ENCODE results near the gene TMIE.

DNA sequence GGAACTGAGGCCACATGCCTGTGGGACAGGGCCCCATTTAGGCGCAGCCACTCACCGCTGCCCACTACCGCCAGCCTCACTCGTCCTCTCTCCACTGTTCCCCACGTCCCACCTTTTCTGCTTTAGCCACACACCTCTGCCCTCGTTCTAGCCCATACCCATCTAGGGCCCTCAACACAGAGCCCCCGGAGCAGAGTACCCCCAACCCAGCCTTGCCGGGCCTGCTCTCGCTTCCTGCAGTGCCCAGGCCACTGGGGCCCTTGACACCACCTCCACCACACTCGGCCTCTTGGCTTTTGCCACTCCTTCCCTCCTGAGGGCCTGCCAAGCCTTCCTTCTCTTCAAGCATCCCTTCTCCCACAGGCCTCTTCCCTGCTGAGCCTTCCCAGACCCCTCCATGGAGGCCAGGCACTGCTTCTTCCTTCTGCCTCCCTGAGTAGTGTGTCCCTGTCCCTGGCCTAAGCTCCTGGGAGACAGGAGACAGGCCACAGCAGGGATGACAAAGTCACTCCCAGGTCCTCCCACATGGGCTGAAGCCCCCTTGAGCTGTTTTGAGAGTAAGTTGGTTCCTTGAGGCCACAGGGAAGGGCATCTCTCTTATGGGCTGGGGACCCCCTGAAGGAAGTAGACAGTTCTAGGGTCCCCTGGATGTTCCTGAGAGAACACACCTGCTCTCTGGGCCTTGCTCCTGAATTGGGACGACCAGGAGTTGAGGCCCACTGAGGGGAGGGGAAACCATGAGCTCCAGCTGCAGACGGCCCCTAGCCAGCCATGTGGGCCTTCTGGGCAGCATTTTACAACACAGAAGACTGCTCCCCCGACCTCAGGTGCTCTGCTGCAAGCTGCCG, 12.1 kb downstream of the TMIE start:
- TF ChIP-seq, protein P1, sequence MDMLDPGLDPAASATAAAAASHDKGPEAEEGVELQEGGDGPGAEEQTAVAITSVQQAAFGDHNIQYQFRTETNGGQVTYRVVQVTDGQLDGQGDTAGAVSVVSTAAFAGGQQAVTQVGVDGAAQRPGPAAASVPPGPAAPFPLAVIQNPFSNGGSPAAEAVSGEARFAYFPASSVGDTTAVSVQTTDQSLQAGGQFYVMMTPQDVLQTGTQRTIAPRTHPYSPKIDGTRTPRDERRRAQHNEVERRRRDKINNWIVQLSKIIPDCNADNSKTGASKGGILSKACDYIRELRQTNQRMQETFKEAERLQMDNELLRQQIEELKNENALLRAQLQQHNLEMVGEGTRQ (IDR thresholded peaks at IDR 0.05; ENCODE audit: low read length): no peak
- no peak for TF ChIP-seq KDM1A (IDR thresholded peaks at IDR 0.05; ENCODE audit: borderline replicate concordance, low read length)
- TF ChIP-seq TAF1 (IDR thresholded peaks at IDR 0.05; ENCODE audit: low read depth, low read length): no peak
- TF ChIP-seq, protein P2, sequence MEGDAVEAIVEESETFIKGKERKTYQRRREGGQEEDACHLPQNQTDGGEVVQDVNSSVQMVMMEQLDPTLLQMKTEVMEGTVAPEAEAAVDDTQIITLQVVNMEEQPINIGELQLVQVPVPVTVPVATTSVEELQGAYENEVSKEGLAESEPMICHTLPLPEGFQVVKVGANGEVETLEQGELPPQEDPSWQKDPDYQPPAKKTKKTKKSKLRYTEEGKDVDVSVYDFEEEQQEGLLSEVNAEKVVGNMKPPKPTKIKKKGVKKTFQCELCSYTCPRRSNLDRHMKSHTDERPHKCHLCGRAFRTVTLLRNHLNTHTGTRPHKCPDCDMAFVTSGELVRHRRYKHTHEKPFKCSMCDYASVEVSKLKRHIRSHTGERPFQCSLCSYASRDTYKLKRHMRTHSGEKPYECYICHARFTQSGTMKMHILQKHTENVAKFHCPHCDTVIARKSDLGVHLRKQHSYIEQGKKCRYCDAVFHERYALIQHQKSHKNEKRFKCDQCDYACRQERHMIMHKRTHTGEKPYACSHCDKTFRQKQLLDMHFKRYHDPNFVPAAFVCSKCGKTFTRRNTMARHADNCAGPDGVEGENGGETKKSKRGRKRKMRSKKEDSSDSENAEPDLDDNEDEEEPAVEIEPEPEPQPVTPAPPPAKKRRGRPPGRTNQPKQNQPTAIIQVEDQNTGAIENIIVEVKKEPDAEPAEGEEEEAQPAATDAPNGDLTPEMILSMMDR (IDR thresholded peaks at IDR 0.05; ENCODE audit: control extremely low read depth in 1 of 3, insufficient read depth in 1 of 3, low read depth in 1 of 3, low read length in 3 of 3): no peak
- TF ChIP-seq POLR2AphosphoS5 (IDR thresholded peaks at IDR 0.05; ENCODE audit: low read depth, low read length): no peak
- no peak for TF ChIP-seq YY1 (IDR thresholded peaks at IDR 0.05; ENCODE audit: low read depth, low read length)
- no peak for TF ChIP-seq RAD21 (IDR thresholded peaks at IDR 0.05 in 1 of 2, conservative IDR thresholded peaks at IDR 0.05 in 1 of 2; ENCODE audit: low read depth in 2 of 2, low read length in 2 of 2)
- no peak for TF ChIP-seq POLR2A (IDR thresholded peaks at IDR 0.05; ENCODE audit: control extremely low read depth in 1 of 2, low read depth in 2 of 2, low read length in 2 of 2)
- TF ChIP-seq ZNF274 (IDR thresholded peaks at IDR 0.05; ENCODE audit: borderline replicate concordance, extremely low read depth, low read length): no peak
